ENCODE data around the gene PIH1D1. TPM values are rescaled to one million over a fixed set of nuclear protein-coding genes. Genes with fewer than 3 reads are reported as not detected.
A peak's percentile ranks its signal among the peaks of the same experiment; 100 is the strongest.

The PIH1D1 gene
- total and polyA plus RNA-seq, 10 of the 15 experiments (the other 5 are each of a cell fraction or from before 2014, with no cell fraction given) = 16.1 to 153 (median 106) TPM

GRCh38 chr19:49487277-49488045 lies 35.8 kb upstream of the PIH1D1 start, which contains the start of gene RPL13A (continued):
- no peak for TF ChIP-seq E2F8 (IDR thresholded peaks at IDR 0.05; ENCODE audit: low read depth, partially characterized antibody)
- TF ChIP-seq ELK1 (IDR thresholded peaks at IDR 0.05; ENCODE audit: low read depth, low read length) = peak; percentile 73
- TF ChIP-seq YY1 (IDR thresholded peaks at IDR 0.05; ENCODE audit: low read depth, low read length) = peak; percentile 97
- no peak for TF ChIP-seq WRNIP1 (IDR thresholded peaks at IDR 0.05; ENCODE audit: borderline replicate concordance, low read depth, low read length)
- peak; percentile 84 for TF ChIP-seq GABPA (IDR thresholded peaks at IDR 0.05; ENCODE audit: low read depth)
- peak; percentile 97 for TF ChIP-seq USF2 (IDR thresholded peaks at IDR 0.05; ENCODE audit: borderline replicate concordance, low read depth, low read length)
- peak; percentile 87; the same call in 1 of the 2 replicates for TF ChIP-seq RCOR1 (conservative IDR thresholded peaks at IDR 0.05; ENCODE audit: low read depth, low read length)
- TF ChIP-seq ATF2 (IDR thresholded peaks at IDR 0.05; ENCODE audit: low read length) = no peak; the same call in 1 of the 2 replicates
- TF ChIP-seq ESRRA (IDR thresholded peaks at IDR 0.05; ENCODE audit: low read length) = 0 out of 2 replicates have a peak, but pooled peaks have one; percentile 23
- peak; percentile 91 for TF ChIP-seq ATF7 (IDR thresholded peaks at IDR 0.05; ENCODE audit: low read depth)
- peak; percentile 58; the same call in 1 of the 2 replicates for TF ChIP-seq PAX5 (IDR thresholded peaks at IDR 0.05; ENCODE audit: borderline replicate concordance, low read depth, low read length)
- TF ChIP-seq ZBED1 (IDR thresholded peaks at IDR 0.05; ENCODE audit: borderline replicate concordance) = peak; percentile 79; the same call in 1 of the 2 replicates
- no peak for TF ChIP-seq PRDM15 (CRISPR knock-in tag; IDR thresholded peaks at IDR 0.05)
- no peak for TF ChIP-seq SMARCA5 (IDR thresholded peaks at IDR 0.05)
- peak; percentile 98 for TF ChIP-seq POU2F2 (IDR thresholded peaks at IDR 0.05; ENCODE audit: borderline replicate concordance, low read depth, low read length)
- TF ChIP-seq TBL1XR1 (IDR thresholded peaks at IDR 0.05; ENCODE audit: low read depth, low read length) = 0 out of 2 replicates have a peak, but pooled peaks have one; percentile 37
- peak; percentile 98 for TF ChIP-seq CREB1 (IDR thresholded peaks at IDR 0.05; ENCODE audit: low read depth)
- TF ChIP-seq CBFB (IDR thresholded peaks at IDR 0.05; ENCODE audit: low read depth) = peak; percentile 99
- peak; percentile 100 for TF ChIP-seq POLR2AphosphoS5 (IDR thresholded peaks at IDR 0.05; ENCODE audit: low read length)
- peak; percentile 98 for TF ChIP-seq CREM (IDR thresholded peaks at IDR 0.05; ENCODE audit: low read depth)
- TF ChIP-seq NRF1 (conservative IDR thresholded peaks at IDR 0.05; ENCODE audit: low read depth, low read length) = peak; percentile 90
